K562 (cell line): ENCODE results near the gene MATN1. TPM values are rescaled to one million over a fixed set of nuclear protein-coding genes. Genes with fewer than 3 reads are reported as not detected.

ENCODE experiments used
- ATAC-seq: fragments of 200-7000 bp; cut with Tn5 transposase; 3 replicates; pipeline ENCODE4 v1.9.1; 2020; ENCODE audit warnings: moderate library complexity
- BruUV-seq: library from RNA; stranded (reverse); fragments of 400-500 nt; replicated peaks from 2 replicates; lab custom pipeline; 2021; lab: Mats Ljungman, UMichigan
- CTCF ChIA-PET: fragments of 300-600 bp; formaldehyde crosslinking; extraction: SDS; loops from one replicate; lab custom pipeline; 2021; ENCODE audit warnings: low intra/inter-chr PET ratio; lab: Yijun Ruan, JAX
- POLR2A ChIA-PET: fragments of 300-600, 350-650 bp; sonication (Branson Sonifier 250); formaldehyde crosslinking; extraction: SDS; loops from one replicate; lab custom pipeline; 2021; ENCODE audit warnings: antibody characterized with exemption, inconsistent platforms; lab: Yijun Ruan, JAX
- DNase-seq, 4 experiments: peaks; one replicate each; pipeline versions ENCODE4 v3.0.0 to v3.0.0-alpha.2; 2011 to 2018; ENCODE audit warnings: low spot score in 3 of 4, mixed read lengths in 3 of 4; ENCODE audit errors: extremely low read depth in 1 of 4
- FAIRE-seq: peaks from 2 replicates; lab custom pipeline; 2011; peaks lifted over from hg19 to GRCh38; lab: Jason Lieb, UNC
- H2AFZ ChIP-seq: 2 replicates; pipeline ENCODE4 v1.6.0; 2011; ENCODE audit warnings: low read depth, low read length, control low read depth, inconsistent platforms
- H3K27ac ChIP-seq: fragments of 200-600 bp; 3 replicates; pipeline ENCODE4 v1.8.0; 2011; ENCODE audit warnings: low read depth, mild to moderate bottlenecking, control low read depth, inconsistent platforms, low read length, moderate library complexity, mixed read lengths; ENCODE audit errors: extremely low read depth
- H3K27me3 ChIP-seq, 2 experiments: fragments of 300-600 bp in 1 of 2; 2 replicates in 1 of 2; 3 replicates in 1 of 2; pipeline versions ENCODE4 v1.6.0 to v1.8.0; 2011; ENCODE audit warnings: inconsistent platforms in 2 of 2, low read length in 2 of 2, mild to moderate bottlenecking in 1 of 2, mixed read lengths in 1 of 2, moderate library complexity in 1 of 2; ENCODE audit not compliant: control insufficient read depth in 2 of 2, insufficient read depth in 2 of 2
- H3K36me3 ChIP-seq: fragments of 300-600 bp; 3 replicates; pipeline ENCODE4 v1.8.0; 2011; ENCODE audit warnings: mild to moderate bottlenecking, low read length, inconsistent platforms; ENCODE audit not compliant: control insufficient read depth, insufficient read depth
- H3K4me1 ChIP-seq, 2 experiments: fragments of 200-600 bp in 1 of 2; replicated peaks in 1 of 2; 2 replicates in 1 of 2; 3 replicates in 1 of 2; pipeline versions ENCODE4 v1.5.1 to v1.8.0; 2011; ENCODE audit warnings: inconsistent platforms in 2 of 2, low read length in 2 of 2, mild to moderate bottlenecking in 1 of 2, mixed read lengths in 1 of 2, moderate library complexity in 1 of 2; ENCODE audit not compliant: control insufficient read depth in 2 of 2, insufficient read depth in 2 of 2
- H3K4me2 ChIP-seq: 2 replicates; pipeline ENCODE4 v1.6.1; 2011; ENCODE audit warnings: low read length, control low read depth, inconsistent platforms, mixed read lengths; ENCODE audit not compliant: insufficient read depth
- H3K4me3 ChIP-seq: fragments of 200-600 bp; sonication (generic), shearing (Covaris generic); 2 replicates; pipeline ENCODE4 v1.5.1; 2016; ENCODE audit warnings: control low read depth, inconsistent platforms
- H3K79me2 ChIP-seq: fragments of 200-600 bp; 3 replicates; pipeline ENCODE4 v1.8.0; 2011; ENCODE audit warnings: low read length, inconsistent platforms; ENCODE audit not compliant: control insufficient read depth, insufficient read depth
- H3K9ac ChIP-seq, 2 experiments: 2 replicates each; pipeline versions ENCODE4 v1.6.0 to v1.6.1; 2011; ENCODE audit warnings: low read depth in 2 of 2, low read length in 2 of 2, control low read depth in 1 of 2, inconsistent platforms in 1 of 2, mild to moderate bottlenecking in 1 of 2, mixed read lengths in 1 of 2; ENCODE audit not compliant: insufficient read depth in 1 of 2
- H3K9me1 ChIP-seq: one replicate; pipeline ENCODE4 v1.6.0; 2011; ENCODE audit warnings: inconsistent platforms, mild to moderate bottlenecking, low read length, moderate library complexity; ENCODE audit not compliant: control insufficient read depth, insufficient read depth
- H3K9me3 ChIP-seq: replicated peaks from 2 replicates; pipeline ENCODE4 v1.5.1; 2011; ENCODE audit warnings: low read depth, low read length, inconsistent platforms; ENCODE audit not compliant: control insufficient read depth, insufficient read depth
- H4K20me1 ChIP-seq: replicated peaks from 2 replicates; pipeline ENCODE4 v1.6.1; 2011; ENCODE audit warnings: low read length, inconsistent platforms, mixed read lengths; ENCODE audit not compliant: control insufficient read depth, insufficient read depth
- ADNP ChIP-seq: fragments of 200-800 bp; sonication (Bioruptor generic); IDR thresholded peaks from 2 replicates; pipeline ENCODE4 v1.6.1; 2016; ENCODE audit warnings: missing genetic modification characterization, missing compliant biosample characterization
- ERF ChIP-seq: fragments of 450-650 bp; formaldehyde crosslinking; IDR thresholded peaks from 2 replicates; pipeline ENCODE4 v1.4.0; 2020; ENCODE audit warnings: mild to moderate bottlenecking, mixed read lengths
- KDM1A ChIP-seq, 2 experiments: fragments of 450-650 bp; IDR thresholded peaks; 2 replicates each; pipeline ENCODE4 v1.6.1; 2016; ENCODE audit warnings: mild to moderate bottlenecking in 2 of 2
- POLR2B ChIP-seq: fragments of 450-650 bp; IDR thresholded peaks from 2 replicates; pipeline ENCODE4 v1.6.1; 2018; ENCODE audit warnings: low read depth; ENCODE audit not compliant: partially characterized antibody
- REST ChIP-seq, 2 experiments: fragments of 450-650 bp; formaldehyde crosslinking in 1 of 2; IDR thresholded peaks; 2 replicates each; pipeline versions ENCODE4 v1.4.0 to v1.6.1; 2014 to 2020; ENCODE audit warnings: mild to moderate bottlenecking in 2 of 2, borderline replicate concordance in 1 of 2, low read depth in 1 of 2
- SMARCA5 ChIP-seq: fragments of 450-650 bp; IDR thresholded peaks from 2 replicates; pipeline ENCODE4 v1.6.1; 2016
- WGBS: fragments of 100-300 bp; shearing (Covaris generic); methylation state at CpG from one replicate; pipeline ENCODE4 v1.1.6; 2016; ENCODE audit warnings: low coverage, mixed read lengths; ENCODE audit not compliant: insufficient coverage; ENCODE audit errors: missing lambda C conversion rate; 5-methylcytosine and 5-hydroxymethylcytosine counted together
- in situ Hi-C: fragments of 300-500 bp; cut with MboI; formaldehyde crosslinking; loops from 4 replicates; pipeline ENCODE4 v1.15.0; 2018; ENCODE audit warnings: inconsistent platforms, mixed read lengths
- intact Hi-C: fragments of 100-400 bp; cut with micrococcal nuclease; formaldehyde crosslinking; loops from 2 replicates; pipeline ENCODE4 v1.14.2; 2022
- polyA plus RNA-seq, 8 experiments: library from polyadenylated mRNA; depleted of rRNA in 4 of 8; stranded (reverse) in 5 of 8; unstranded in 3 of 8; fragments of >200 nt; fragmentation: Nextera tagmentation in 2 of 8; fragmentation: Illumina TruSeq in 1 of 8; extraction: Ambion mirVana in 2 of 8; extraction: Trizol in 1 of 8; gene quantifications; 2 replicates each; pipeline versions ENCODE4 v1.2.1 to v1.2.3, GENCODE V29; 2011 to 2014; ENCODE audit warnings: inconsistent platforms in 1 of 8, missing spikeins in 1 of 8
- total RNA-seq, 7 experiments: library from RNA; depleted of rRNA in 6 of 7; stranded (reverse); fragments of >200 nt in 6 of 7; fragmentation: Illumina TruSeq in 2 of 7; extraction: Trizol in 2 of 7; gene quantifications; 2 replicates each; pipeline versions ENCODE4 v1.2.1 to v1.2.3, GENCODE V29; 2011 to 2021; ENCODE audit warnings: low replicate concordance in 1 of 7
- TF ChIP-seq, protein P1 (sequence below): fragments of 450-650 bp; IDR thresholded peaks from 2 replicates; pipeline ENCODE4 v1.6.1; 2017; ENCODE audit warnings: antibody characterized with exemption, mild to moderate bottlenecking

The MATN1 gene
- total and polyA plus RNA-seq, 9 of the 15 experiments (the other 6 are each of a cell fraction or from before 2014, with no cell fraction given): 0.10 to 2.3 (median 1.2) TPM

DNA sequence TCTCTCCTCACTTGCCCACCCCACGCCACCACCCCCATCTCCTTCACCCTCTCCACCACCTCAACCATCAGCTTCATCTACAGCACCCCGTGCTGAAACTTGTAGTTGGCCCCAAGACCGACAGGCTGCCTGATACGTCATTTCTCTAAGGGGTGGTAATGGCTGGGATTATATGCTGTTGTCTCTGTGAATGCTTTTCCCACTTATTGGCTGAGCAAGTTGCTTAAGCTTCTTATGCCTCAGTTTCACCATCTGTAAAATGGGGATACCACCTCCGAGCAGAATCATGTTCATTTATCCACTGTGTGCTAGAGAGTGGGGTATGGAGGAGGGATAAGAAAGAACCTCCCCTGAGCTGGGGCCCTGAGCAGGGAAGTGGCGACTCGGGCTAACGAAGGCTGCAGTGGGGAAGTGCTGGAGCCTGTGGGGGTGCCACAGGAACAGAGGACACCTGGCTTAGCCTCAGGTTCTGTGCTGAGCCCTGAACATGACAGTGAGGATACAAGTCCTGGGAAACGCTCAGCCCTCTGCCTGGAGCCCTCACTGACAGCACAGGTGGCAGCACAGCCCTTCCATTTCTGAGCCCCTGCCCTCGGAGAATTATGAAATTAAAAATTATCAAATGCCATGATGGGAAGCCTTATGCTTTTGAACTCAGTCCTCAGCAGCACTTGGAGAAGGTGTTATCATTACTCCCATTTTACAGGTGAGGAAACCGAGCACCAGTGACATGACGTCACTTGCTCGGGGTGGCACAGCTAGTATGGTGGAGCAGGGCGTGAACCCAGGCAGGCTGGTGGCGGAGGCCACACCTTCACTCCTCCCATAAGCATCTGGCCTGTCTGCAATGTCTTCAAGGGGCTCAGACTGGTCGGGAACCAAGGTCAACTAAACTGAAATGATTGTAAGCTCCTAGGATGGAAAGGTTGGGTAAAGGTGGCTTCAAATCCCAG, 2.8 kb downstream of the MATN1 start:
- no peak for ATAC-seq
- Histone ChIP-seq H3K9ac (peak overlapping the region; percentile 95 to 98), H3K4me2 (peak overlapping the region; percentile 98), H3K79me2 (peaks cover 47% of the 10 kb centered on the region), H3K9me3 (peaks cover 4% of the 10 kb centered on the region), H4K20me1 (no peaks in the 10 kb centered on the region), H3K4me1 (peaks cover 37 to 67% of the 10 kb centered on the region in 2 experiments), H3K9me1 (no peaks in the 10 kb centered on the region), H3K27me3 (no peaks in the 10 kb centered on the region), H3K4me3 (peak overlapping the region; percentile 61), H3K27ac (peak overlapping the region; percentile 95; the same call in 2 of the 3 replicates), H2AFZ (no peak overlapping the region), H3K36me3 (peaks cover 46% of the 10 kb centered on the region)
- DNase-seq: no peak
- CTCF ChIA-PET: interaction anchor here (0.9 to 9.0 kb wide), 4 partner anchors 59 to 703 kb away, joined by 3 to 187 read pairs (median 17); no protein-coding TSS in a partner anchor
- intact Hi-C loops (no loop called here), in situ Hi-C loops (no loop called here)
- FAIRE-seq: no peak
- POLR2A ChIA-PET: interaction anchor here (0.6 to 5.2 kb wide), 16 partner anchors 7 to 251 kb away, joined by 3 to 117 read pairs (median 5); partner anchors contain the start of gene LAPTM5
- 66% methylated on average over 16 of the region's 16 CpGs for WGBS
- BruUV-seq: no TSS peak
- TF ChIP-seq KDM1A (IDR thresholded peaks at IDR 0.05) (peak; percentile 72 to 88), ADNP (peak; percentile 94), REST (IDR thresholded peaks at IDR 0.05; ENCODE audit: borderline replicate concordance) (0 out of 2 replicates have a peak, but pooled peaks have one; percentile 14), REST (CRISPR knock-in tag; IDR thresholded peaks at IDR 0.05; ENCODE audit: low read depth) (no peak), SMARCA5 (peak; percentile 90), ERF (CRISPR knock-in tag) (0 out of 2 replicates have a peak, but pooled peaks have one; percentile 15), POLR2B (no peak)
- TF ChIP-seq, protein P1, sequence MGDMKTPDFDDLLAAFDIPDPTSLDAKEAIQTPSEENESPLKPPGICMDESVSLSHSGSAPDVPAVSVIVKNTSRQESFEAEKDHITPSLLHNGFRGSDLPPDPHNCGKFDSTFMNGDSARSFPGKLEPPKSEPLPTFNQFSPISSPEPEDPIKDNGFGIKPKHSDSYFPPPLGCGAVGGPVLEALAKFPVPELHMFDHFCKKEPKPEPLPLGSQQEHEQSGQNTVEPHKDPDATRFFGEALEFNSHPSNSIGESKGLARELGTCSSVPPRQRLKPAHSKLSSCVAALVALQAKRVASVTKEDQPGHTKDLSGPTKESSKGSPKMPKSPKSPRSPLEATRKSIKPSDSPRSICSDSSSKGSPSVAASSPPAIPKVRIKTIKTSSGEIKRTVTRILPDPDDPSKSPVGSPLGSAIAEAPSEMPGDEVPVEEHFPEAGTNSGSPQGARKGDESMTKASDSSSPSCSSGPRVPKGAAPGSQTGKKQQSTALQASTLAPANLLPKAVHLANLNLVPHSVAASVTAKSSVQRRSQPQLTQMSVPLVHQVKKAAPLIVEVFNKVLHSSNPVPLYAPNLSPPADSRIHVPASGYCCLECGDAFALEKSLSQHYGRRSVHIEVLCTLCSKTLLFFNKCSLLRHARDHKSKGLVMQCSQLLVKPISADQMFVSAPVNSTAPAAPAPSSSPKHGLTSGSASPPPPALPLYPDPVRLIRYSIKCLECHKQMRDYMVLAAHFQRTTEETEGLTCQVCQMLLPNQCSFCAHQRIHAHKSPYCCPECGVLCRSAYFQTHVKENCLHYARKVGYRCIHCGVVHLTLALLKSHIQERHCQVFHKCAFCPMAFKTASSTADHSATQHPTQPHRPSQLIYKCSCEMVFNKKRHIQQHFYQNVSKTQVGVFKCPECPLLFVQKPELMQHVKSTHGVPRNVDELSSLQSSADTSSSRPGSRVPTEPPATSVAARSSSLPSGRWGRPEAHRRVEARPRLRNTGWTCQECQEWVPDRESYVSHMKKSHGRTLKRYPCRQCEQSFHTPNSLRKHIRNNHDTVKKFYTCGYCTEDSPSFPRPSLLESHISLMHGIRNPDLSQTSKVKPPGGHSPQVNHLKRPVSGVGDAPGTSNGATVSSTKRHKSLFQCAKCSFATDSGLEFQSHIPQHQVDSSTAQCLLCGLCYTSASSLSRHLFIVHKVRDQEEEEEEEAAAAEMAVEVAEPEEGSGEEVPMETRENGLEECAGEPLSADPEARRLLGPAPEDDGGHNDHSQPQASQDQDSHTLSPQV: peak; percentile 27; the same call in 1 of the 2 replicates
